ENCODE results near the gene LIMK2.

- TF ChIP-seq CTCF (IDR thresholded peaks at IDR 0.05; ENCODE audit: insufficient read depth, low read length, poor library complexity, severe bottlenecking): no peak
- TF ChIP-seq EZH2phosphoT487 (conservative IDR thresholded peaks at IDR 0.05; ENCODE audit: low read length): no peak
These were observed 109.3 kb downstream of the LIMK2 start for GRCh38 chr22:31321421-31321820.

Measured in SU-DHL-6 (cell line).